HG02973 (cell line): ENCODE results near the gene AMPD3.

ENCODE experiments used
- ATAC-seq: cut with Tn5 transposase; IDR thresholded peaks from one replicate; pipeline ENCODE4 v1.9.1; 2021; ENCODE audit warnings: moderate library complexity; ENCODE audit not compliant: unreplicated experiment

The AMPD3 gene

DNA sequence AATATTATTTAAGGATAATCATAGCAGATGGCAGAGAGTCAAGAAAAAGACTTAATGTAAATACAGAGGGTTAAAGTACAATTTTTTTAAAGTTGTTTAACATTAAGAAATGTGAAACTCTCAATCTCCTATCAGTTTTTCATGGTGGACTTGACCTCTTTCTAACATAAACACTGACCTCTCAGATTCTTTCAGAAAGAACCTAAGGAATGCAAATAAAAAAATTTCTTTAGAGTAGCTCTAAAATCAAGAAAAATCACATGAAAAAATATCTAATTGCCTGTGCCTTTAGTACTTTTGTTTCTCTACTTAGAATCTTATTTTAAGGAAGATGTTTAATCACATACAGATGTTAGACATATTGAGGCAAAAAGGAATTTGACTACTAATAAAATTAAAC, 73.1 kb downstream of the AMPD3 start:
- no peak for ATAC-seq

DNA sequence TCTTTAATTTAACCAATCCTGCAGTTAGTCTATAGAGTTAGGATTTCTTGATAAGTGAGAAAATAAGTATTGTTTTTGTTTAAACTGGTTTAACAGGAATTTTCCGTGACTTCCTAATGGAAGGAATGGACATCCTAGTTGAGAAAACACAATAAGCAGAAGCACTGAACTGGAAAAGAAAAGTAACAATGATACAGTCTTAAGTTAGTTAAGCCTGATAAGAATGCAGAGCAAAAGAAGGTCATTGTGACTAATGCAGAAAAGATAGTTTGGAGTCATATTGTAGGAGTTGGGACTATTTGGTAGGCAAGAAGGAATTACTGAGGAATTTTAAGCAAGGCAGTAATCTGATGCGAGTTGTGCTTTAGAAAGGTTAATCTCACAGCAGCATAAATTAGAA, 74.2 kb downstream of the AMPD3 start:
- no peak for ATAC-seq

DNA sequence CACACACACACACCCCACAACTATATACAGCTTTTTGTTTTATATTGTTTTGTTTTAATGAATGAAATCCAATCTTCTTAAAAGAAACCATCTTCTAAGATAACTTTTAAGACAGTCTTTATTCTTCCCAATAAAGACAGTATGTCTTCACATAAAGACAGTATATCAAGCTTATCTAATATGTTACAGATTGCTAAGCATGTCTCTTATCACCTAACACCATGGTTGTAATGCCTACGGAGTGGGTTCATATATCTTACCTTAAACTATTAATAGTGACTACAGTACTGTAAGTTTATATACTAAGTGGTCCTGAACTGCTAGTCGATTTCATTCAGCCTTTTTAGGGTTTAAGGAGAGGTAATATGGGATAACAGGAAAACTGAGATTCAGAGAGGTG, 77.5 kb downstream of the AMPD3 start:
- no peak for ATAC-seq

DNA sequence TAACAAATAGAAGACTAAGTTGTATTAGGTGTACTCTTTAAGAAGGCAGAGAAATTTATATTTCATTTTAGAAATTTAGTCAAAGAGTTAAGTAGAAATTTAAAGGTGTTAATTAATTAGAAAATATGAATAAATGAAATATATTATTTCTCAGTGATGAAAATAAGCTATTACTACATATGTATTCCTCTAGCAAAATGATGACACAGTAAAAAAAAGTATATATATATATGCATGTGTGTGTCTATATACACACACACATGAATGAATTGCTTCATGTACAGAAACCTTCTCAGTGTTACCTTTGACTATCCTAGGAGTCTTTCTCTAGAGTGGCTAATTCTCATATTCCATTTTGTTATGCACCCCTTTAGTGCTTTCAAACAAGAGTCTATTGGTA, 78.3 kb downstream of the AMPD3 start:
- ATAC-seq: no peak

DNA sequence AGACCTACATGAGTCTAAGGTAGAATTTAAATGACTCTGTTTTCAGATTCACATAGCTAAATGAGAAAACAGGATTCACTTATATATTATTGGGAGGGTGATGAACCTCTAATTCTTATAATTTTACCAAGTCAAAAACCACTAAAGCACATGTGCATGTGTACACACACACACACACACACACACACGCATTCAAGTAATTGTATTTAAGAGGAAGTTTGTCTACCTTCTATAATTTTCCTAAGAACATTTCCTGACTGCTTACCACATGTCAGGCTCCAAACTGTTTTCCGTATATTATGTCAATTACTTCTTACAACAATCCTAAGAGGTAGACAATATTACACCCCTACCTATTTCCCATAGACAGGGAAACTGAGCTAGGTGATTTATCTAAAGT, 79.3 kb downstream of the AMPD3 start:
- ATAC-seq: no peak

DNA sequence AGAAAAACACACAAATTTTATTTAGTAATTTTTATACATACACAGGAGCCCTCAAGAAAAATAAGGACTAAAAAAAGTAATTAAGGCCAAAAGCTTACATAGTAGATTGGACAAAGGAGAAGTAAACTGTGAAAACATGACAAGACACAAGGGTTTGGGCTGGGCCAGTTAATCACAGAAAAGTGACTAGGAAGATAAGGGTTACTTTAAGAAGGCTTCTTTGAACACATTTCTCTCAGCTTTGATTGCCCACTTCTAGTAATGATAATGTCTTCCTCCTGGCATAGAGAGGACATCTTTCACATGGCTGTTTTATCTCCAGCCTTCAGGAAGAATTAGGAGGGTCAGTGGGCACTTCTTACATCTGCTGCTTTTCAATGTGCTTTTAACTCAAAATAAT, 82.5 kb downstream of the AMPD3 start:
- ATAC-seq: no peak

DNA sequence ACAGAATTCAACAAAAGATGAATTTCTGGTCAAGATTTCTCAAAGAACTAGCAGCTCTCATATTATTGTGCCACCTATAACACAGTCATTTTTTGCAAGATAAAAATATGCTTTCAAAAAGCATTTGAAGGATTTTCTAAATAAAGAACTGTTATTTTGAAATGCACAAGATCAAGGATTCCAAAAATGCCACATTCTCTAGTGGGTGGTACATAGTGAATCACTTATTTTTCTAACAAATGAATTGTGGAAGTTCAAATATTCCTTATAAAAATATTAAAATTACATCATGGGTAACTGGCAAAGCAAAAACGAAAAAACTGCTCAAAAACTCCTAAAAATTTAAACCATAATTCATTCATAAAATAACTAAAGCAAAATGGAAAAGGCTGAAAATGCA, 83.9 kb downstream of the AMPD3 start:
- no peak for ATAC-seq

DNA sequence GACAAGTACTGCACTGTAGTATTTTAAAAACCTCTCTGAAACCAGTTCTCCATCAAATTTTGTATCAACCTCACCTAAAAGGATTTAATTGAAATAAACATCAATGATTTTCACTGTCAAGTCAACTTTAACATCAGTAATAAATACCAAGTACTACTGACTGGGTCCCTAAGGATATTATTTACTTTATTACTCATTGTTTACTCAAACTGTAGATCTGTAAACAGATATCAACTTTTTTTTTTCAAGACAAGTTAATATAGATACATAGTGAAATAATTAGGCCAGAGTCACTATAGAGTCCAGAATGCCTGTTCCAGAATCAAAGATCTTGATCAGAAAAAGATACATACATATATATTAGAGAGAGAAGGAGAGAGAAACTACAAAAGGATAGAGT, 84.3 kb downstream of the AMPD3 start:
- no peak for ATAC-seq

DNA sequence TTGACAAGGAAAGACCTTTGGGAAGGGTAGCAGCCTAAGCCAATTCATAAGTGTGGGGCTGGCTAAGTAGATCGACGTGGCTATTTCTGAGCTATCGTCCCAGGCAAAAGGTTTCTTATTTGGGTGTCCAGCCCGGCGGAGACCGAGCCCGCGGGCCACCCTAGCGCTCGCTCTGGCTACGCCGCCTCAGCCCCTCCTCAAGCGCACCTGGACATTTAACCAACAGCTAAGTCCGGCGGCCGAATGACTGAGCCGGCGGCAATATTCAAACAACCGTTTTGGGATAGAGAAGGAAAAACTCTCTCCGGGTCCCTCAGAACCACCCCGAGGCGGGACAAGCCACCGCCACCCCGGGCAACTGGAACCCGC, 85.5 kb downstream of the AMPD3 start:
- ATAC-seq: peak; percentile 15

DNA sequence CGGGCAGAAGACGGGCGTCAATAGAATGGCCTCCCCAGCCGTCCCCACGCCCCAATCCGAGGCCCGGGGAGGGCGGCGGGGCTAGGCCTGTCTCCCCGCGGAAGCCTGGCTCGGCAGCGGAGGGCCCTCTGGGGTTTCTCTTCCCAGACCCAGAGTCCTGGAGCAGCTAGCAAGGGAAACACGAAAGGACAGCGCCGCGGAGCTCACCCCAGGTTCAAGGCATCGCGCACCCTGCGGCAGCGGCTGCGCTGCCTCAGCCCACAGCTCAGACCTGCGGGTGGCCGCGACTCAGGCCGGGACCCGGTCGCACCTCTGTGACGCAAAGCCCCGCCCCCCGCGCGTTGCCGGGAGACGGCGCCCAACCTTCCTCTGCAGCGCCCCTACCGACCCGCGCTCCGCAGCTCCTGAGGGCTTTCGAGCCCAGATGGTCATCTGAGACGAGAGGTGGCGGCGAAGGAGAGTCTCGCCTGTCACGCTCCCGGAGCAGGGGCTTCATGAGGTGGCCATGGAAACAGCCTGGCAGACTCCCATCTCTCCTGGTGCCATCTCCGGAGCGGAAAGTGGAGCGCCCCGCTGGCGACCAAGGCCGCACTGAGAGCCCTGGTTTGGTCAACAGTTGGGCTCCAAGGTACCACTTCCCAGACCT, 86.0 kb downstream of the AMPD3 start, which contains the start of gene RNF141:
Gene RNF141 (minus strand): TSS at position 273 of the 646 bp plus-strand sequence. CDS start 7,029 bp downstream, outside the sequence.
- peak; percentile 97 for ATAC-seq

DNA sequence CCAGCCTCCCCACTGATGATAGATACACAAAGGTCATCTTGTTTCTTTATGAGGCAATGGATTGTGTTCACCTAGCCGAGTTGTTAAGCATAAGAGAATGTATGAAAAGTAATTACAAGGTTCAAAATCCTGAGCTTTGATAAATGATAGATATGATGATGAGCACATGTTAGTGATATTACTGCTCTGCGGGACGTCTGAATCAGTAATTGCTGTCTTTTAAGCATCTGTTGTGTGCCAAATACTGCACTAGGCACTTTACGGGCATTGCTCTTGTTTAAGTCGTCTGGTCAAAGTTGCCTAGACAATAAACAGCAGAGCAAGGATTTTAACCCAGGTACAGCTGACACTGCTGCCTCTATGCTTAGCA, 86.5 kb downstream of the AMPD3 start:
- ATAC-seq: no peak

DNA sequence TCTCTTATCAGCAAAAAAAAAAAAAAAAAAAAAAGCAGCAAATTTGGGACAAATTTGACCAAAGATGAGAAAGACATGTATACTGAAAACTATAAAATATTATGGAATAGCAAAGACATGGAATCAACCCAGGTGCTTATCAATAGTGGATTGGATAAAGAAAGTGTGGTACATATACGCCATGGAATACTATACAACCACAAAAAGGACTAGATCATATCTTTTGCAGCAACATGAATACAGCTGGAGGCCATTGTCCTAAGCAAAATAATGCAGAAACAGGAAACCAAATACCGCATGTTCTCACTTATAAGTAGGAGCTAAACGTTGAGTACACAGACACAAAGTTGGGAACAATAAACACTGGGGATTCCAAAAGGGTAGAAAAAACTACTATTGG, 87.7 kb downstream of the AMPD3 start:
- no peak for ATAC-seq

DNA sequence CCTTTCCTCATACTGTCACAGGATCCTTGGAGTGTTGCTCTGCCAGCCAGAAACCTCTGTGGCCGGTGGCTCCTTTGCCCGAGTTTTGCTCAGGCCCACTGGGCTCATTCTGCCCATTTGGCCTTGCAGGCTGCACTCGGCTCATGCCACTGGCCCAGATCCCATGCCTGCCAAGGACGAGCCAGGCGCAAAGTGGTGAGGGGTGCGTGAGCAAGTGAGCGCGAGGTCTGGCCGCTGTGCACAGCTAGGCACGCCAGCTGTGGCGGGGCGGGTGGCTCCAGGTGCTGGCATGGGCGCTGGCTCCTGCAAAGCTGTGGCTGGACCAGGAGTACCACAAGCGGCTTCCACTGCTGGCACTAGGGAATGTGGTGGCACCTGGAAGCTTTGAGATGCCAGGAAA, 88.7 kb downstream of the AMPD3 start:
- ATAC-seq: no peak

DNA sequence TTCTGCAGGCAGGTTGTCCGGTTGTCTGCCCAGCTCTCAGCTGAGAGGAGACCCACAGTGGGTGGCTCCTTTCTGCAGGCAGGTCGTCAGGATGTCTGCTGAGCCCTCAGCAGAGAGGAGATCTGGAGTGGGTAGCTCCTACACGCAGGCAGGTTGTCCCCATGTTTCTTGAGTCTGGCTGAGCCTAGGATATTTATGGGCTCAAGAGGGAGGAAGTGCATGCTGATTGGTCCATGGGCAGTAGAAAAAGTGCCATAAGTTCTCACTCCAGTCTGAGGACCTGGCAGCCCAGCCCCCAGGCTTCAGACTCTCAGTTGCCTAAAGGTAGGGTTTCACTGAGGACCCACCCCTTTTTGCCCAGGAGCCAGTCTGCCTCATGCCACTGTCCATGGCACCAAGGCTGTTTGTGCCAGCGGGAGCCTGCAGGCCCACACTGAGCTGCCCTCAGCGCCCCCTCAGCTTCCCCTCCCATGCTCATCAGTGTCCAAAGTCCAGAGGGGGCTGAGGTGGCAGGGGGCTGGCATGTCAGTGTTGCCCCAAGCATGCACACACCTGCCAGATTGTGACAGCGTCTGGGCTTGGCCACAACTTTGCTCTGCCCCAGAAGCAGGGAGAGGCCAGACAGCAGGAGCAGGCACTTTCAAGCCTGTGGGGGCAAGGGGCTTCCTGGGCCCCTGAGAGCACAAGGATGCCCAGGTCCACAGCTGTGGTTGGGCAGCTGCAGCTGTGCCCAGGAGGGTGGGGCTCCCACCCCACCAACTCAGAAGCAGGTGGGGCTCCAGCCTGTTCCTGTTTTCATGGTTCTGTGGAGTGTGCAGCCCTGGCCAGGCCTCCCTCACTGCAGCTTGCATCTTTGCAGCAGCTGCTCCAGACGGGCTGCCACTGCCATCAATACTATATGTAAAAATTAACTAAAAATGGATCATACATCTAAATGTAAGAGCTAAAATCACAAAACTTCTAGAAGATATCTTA, 89.7 kb downstream of the AMPD3 start:
- no peak for ATAC-seq

DNA sequence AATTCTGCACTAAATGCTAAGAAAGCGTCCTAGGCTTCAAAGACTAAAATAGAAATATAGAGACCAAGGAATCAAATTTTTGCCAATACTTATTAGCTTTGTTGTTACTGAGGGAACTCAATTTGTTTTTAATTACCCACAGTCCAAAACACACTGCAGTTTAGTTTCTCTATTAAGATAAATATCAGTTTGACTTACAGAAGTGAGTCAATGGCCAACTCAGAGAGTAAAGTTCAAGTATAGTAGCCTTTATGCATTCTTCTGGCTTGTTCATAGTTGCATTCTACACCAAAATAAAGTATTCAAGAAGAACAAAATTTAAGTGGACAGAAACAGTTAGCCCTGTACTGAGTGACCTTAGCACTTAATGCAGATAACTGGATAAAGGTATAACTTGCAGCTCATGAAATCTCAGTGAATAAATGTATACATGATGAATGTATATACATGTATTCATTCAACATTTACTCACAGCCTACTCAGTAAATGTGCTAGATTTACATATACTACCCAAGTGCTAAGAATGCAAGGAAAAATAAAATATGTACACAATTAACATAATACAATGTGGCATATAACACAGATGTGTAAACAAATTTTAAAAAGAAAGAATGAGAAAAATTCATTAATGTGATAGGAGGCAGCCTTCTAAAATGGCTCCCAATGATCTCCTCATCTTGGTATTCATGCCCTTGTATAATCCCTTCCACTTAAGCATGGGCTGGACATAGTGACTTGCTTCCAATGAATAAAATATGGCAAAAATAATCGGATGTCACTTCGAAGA, 95.6 kb downstream of the AMPD3 start:
- no peak for ATAC-seq

DNA sequence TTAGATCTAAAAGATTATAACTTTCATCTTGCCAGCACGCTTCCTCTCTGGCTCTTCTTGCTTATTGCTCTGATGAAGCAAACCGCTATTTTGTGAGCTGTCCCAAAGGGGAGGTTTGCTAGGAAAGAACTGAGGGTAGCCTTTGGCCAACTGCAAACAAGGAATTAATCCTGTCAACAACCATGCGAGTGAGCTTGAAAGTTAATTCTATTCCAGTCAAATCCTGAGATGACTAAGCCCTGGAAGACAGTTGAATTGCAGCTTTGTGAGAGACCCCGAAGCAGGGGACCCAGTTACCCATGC, 96.2 kb downstream of the AMPD3 start:
- ATAC-seq: no peak

DNA sequence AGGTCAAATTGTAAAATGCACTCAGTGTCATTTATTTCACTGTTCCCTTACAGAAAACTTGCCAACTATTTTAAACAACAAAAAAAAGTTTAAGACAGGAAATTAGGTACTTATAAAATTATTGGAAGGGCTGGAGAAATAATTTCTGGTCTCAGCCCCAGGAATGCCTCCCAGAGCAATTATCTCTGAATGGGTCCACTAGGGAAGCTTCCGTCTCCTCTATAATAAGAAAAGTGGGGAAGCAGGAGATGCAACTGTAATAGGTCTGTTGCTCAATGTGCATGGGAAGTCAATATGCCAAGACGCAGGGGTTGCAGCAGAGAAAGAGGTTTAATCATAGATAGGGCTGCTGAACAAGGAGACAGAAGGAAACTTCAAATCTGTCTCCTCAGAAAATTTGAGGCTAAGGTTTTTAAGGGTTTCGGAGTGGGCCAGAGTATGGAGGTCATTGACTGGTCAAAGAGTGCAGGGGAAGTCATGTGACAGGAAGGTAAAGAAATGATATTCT, 96.8 kb downstream of the AMPD3 start:
- ATAC-seq: no peak

DNA sequence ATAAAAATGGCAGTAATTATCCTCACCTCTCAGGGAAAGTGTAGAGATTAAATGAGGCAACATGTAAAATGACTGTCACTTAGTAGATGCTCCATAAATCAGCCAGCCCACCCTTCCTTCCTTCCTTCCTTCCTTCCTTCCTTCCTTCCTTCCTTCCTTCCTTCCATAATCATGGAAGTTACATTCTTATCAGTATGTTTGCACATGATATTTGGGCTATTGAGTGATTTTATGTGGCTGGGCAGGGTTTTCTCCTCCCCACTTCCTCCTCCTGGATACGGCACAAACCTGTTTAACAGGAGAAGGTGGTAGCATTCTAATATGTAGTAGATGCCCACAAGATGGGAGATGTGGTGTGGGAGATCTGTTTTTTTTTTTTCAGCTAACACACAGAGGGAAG, 101.5 kb downstream of the AMPD3 start:
- ATAC-seq: no peak
